B cell (primary cell): ENCODE data around the gene RCVRN. TPM values are rescaled to one million over a fixed set of nuclear protein-coding genes. Genes with fewer than 3 reads are reported as not detected.

Source experiments
- ATAC-seq: fragments of 200-7000 bp; cut with Tn5 transposase; one replicate; pipeline ENCODE4 v1.10.0; 2021; ENCODE audit warnings: low read depth, mild to moderate bottlenecking, moderate number of reproducible peaks, moderate library complexity
- CTCF ChIA-PET: fragments of 350-600 bp; sonication (Branson Sonifier 250); formaldehyde crosslinking; loops from one replicate; lab custom pipeline; 2021; ENCODE audit warnings: antibody characterized with exemption, inconsistent platforms; lab: Charles Lee
- POLR2A ChIA-PET: fragments of 350-600 bp; sonication (Branson Sonifier 250); formaldehyde crosslinking; loops from one replicate; lab custom pipeline; 2021; ENCODE audit warnings: antibody characterized with exemption; lab: Charles Lee
- DNase-seq: peaks from one replicate; pipeline ENCODE4 v3.0.0; 2013
- H2AFZ ChIP-seq: 2 replicates; pipeline ENCODE4 v1.6.1; 2012; ENCODE audit warnings: mild to moderate bottlenecking, low read depth, low read length; ENCODE audit not compliant: insufficient read depth, poor library complexity, severe bottlenecking
- H3K27ac ChIP-seq, 2 donors: 1 replicate in 1 of 2; 2 replicates in 1 of 2; pipeline ENCODE4 v1.5.1; 2012 to 2013; ENCODE audit warnings: low read length in 2 of 2, mild to moderate bottlenecking in 2 of 2, moderate library complexity in 1 of 2
- H3K27me3 ChIP-seq, 4 experiments: fragments of 200-600 bp in 1 of 4; sonication (generic) in 1 of 4; replicated peaks in 1 of 4; 1 replicate in 2 of 4; 2 replicates in 2 of 4; pipeline versions ENCODE4 v1.6.1 to v1.7.0; 2013 to 2016; ENCODE audit warnings: low read length in 3 of 4, mild to moderate bottlenecking in 2 of 4, mixed read lengths in 1 of 4, moderate library complexity in 1 of 4; ENCODE audit not compliant: insufficient read depth in 4 of 4, control insufficient read depth in 3 of 4; ENCODE audit errors: control extremely low read depth in 1 of 4
- H3K36me3 ChIP-seq, 2 experiments: replicated peaks in 1 of 2; 1 replicate in 1 of 2; 2 replicates in 1 of 2; pipeline versions ENCODE4 v1.6.1 to v1.7.1; 2013; ENCODE audit warnings: low read length in 1 of 2; ENCODE audit not compliant: insufficient read depth in 2 of 2, control insufficient read depth in 1 of 2; ENCODE audit errors: control extremely low read depth in 1 of 2, extremely low read depth in 1 of 2
- H3K4me1 ChIP-seq, 2 donors: fragments of 200-600 bp in 1 of 2; sonication (generic) in 1 of 2; 1 replicate in 1 of 2; 2 replicates in 1 of 2; pipeline versions ENCODE4 v1.5.1 to v1.6.1; 2013 to 2017; ENCODE audit warnings: low read length in 2 of 2; ENCODE audit not compliant: control insufficient read depth in 2 of 2, insufficient read depth in 2 of 2
- H3K4me2 ChIP-seq: replicated peaks from 2 replicates; pipeline ENCODE3; 2012; ENCODE audit warnings: mild to moderate bottlenecking, low read depth, low read length; ENCODE audit not compliant: poor library complexity, severe bottlenecking
- H3K4me3 ChIP-seq, 5 experiments: fragments of 200-600 bp in 1 of 5; sonication (generic) in 1 of 5; 1 replicate in 3 of 5; 2 replicates in 2 of 5; pipeline versions ENCODE4 v1.5.1 to v1.7.0; 2011 to 2016; ENCODE audit warnings: low read length in 4 of 5, mild to moderate bottlenecking in 4 of 5, low read depth in 2 of 5, control low read depth in 1 of 5, moderate library complexity in 1 of 5; ENCODE audit not compliant: insufficient read depth in 1 of 5; ENCODE audit errors: control extremely low read depth in 1 of 5, extremely low read depth in 1 of 5
- H3K79me2 ChIP-seq: fragments of 200-600 bp; sonication (generic); one replicate; pipeline ENCODE4 v1.6.0; 2016; ENCODE audit warnings: low read length; ENCODE audit not compliant: control insufficient read depth, insufficient read depth
- H3K9ac ChIP-seq: fragments of 200-600 bp; sonication (generic); 2 replicates; pipeline ENCODE4 v1.6.1; 2017; ENCODE audit warnings: mild to moderate bottlenecking, low read length, moderate library complexity
- H3K9me3 ChIP-seq, 3 donors: one replicate each; pipeline versions ENCODE4 v1.6.1 to v1.7.1; 2013; ENCODE audit warnings: low read length in 2 of 3; ENCODE audit not compliant: control insufficient read depth in 2 of 3, insufficient read depth in 1 of 3; ENCODE audit errors: control extremely low read depth in 1 of 3
- H4K20me1 ChIP-seq: 2 replicates; pipeline ENCODE4 v1.6.0; 2012; ENCODE audit warnings: mild to moderate bottlenecking, low read length; ENCODE audit not compliant: insufficient read depth, control insufficient read depth, poor library complexity, severe bottlenecking
- H3K27ac Mint-ChIP-seq: one replicate; pipeline ENCODE4 v1.8.0; 2021; ENCODE audit warnings: mixed read lengths
- H3K27me3 Mint-ChIP-seq: one replicate; pipeline ENCODE4 v1.8.0; 2021; ENCODE audit warnings: mixed read lengths
- H3K4me1 Mint-ChIP-seq: one replicate; pipeline ENCODE4 v1.8.0; 2021; ENCODE audit warnings: mixed read lengths
- H3K4me3 Mint-ChIP-seq: one replicate; pipeline ENCODE4 v1.8.0; 2021; ENCODE audit warnings: mixed read lengths
- H3K9me3 Mint-ChIP-seq: one replicate; pipeline ENCODE4 v1.8.0; 2022; ENCODE audit warnings: mixed read lengths; ENCODE audit not compliant: insufficient read depth
- EZH2 ChIP-seq: IDR thresholded peaks from 2 replicates; pipeline ENCODE4 v1.6.1; 2012; ENCODE audit warnings: borderline replicate concordance, low read depth, mild to moderate bottlenecking, moderate library complexity, low read length; ENCODE audit not compliant: insufficient read depth, poor library complexity, severe bottlenecking
- WGBS: methylation state at CpG from one replicate; pipeline ENCODE4 v1.1.5; 2013; ENCODE audit warnings: missing lambda C conversion rate; ENCODE audit not compliant: insufficient coverage; 5-methylcytosine and 5-hydroxymethylcytosine counted together
- intact Hi-C: fragments of 100-400 bp; cut with micrococcal nuclease; formaldehyde crosslinking; loops from one replicate; pipeline ENCODE4 v1.10.0; 2022
- polyA plus RNA-seq: library from polyadenylated mRNA; depleted of rRNA; stranded (reverse); fragments of >200 nt; gene quantifications from 2 replicates; pipeline ENCODE4 v1.2.3, GENCODE V29; 2012
- total RNA-seq, 2 donors: library from RNA; stranded (reverse); fragments of 120-200 nt in 1 of 2; gene quantifications; 1 replicate in 1 of 2; 2 replicates in 1 of 2; pipeline versions ENCODE4 v1.2.3 to v1.2.4, GENCODE V29; 2013 to 2022
- TF ChIP-seq, protein P1 (sequence below): fragments of 200-600 bp; IDR thresholded peaks from one replicate; pipeline ENCODE4 v1.8.0; 2022; ENCODE audit warnings: antibody characterized with exemption, mild to moderate bottlenecking

The RCVRN gene
- total and polyA plus RNA-seq, 2 donors (not counting 1 experiment from before 2014, with no cell fraction given) = 0.16 TPM; not detected in 1

DNA sequence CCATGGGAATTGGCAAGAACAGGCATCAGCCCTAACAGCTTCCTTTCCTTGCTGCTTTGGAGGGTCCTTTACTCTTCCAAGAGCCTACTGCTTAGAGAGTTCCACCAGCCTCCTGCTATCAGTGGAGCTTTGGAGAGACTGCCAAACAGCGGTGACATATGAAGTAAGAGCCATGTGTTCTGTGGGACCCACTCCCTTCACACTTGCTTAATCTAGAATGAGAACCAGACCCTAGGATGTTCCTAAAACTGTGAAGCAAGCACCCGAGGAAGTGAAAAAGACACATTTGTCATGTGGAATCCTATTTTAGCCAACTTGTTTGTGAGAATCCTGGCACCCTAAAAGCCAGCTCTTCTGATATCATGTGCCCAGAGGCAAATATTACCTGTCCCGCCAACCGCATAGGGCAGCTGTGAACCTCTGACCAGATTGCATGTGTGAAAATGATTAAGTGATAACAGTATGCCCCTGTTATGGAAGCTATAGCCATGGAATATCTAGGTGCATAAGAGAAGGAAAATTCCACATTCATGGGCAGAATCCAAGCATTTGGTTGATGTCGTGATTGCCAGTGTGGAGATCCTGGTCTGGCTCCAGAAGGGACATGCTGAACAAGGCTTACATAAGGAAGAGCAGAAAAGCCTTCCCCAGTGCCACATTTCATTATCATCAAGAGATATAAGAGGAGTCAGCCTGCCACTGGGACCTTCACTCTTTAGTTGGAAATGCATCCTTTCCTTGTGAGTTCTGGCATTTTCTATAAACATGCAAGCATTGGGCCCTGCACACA is 18.7 kb downstream of the RCVRN start:
- Histone ChIP-seq H3K9ac (no peak overlapping the region), H3K36me3 (no peaks in the 10 kb centered on the region), H3K4me3 (no peak overlapping the region), H3K4me1 (no peaks in the 10 kb centered on the region), H3K4me2 (no peak overlapping the region), H3K27ac (no peak overlapping the region), H2AFZ (no peak overlapping the region), H3K9me3 (peaks cover 2 to 19% (median 6%) of the 10 kb centered on the region in 3 donors), H3K79me2 (no peaks in the 10 kb centered on the region), H4K20me1 (no peaks in the 10 kb centered on the region), H3K27me3 (peaks cover 0 to 2% (median 0%) of the 10 kb centered on the region in 4 experiments)
- H3K27me3 Mint-ChIP-seq = peaks cover 4% of the 10 kb centered on the region
- H3K4me1 Mint-ChIP-seq = no peaks in the 10 kb centered on the region
- DNase-seq (no peak), ATAC-seq (no peak)
- H3K9me3 Mint-ChIP-seq = peaks cover 5% of the 10 kb centered on the region
- ChIA-PET POLR2A (no interaction called here), CTCF (no interaction called here)
- TF ChIP-seq, protein P1, sequence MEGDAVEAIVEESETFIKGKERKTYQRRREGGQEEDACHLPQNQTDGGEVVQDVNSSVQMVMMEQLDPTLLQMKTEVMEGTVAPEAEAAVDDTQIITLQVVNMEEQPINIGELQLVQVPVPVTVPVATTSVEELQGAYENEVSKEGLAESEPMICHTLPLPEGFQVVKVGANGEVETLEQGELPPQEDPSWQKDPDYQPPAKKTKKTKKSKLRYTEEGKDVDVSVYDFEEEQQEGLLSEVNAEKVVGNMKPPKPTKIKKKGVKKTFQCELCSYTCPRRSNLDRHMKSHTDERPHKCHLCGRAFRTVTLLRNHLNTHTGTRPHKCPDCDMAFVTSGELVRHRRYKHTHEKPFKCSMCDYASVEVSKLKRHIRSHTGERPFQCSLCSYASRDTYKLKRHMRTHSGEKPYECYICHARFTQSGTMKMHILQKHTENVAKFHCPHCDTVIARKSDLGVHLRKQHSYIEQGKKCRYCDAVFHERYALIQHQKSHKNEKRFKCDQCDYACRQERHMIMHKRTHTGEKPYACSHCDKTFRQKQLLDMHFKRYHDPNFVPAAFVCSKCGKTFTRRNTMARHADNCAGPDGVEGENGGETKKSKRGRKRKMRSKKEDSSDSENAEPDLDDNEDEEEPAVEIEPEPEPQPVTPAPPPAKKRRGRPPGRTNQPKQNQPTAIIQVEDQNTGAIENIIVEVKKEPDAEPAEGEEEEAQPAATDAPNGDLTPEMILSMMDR = no peak
- no peak for TF ChIP-seq EZH2
- WGBS = 95% methylated on average over 4 of the region's 5 CpGs
- no peak overlapping the region for H3K4me3 Mint-ChIP-seq
- H3K27ac Mint-ChIP-seq = no peak overlapping the region
- intact Hi-C loops = no loop called here

DNA sequence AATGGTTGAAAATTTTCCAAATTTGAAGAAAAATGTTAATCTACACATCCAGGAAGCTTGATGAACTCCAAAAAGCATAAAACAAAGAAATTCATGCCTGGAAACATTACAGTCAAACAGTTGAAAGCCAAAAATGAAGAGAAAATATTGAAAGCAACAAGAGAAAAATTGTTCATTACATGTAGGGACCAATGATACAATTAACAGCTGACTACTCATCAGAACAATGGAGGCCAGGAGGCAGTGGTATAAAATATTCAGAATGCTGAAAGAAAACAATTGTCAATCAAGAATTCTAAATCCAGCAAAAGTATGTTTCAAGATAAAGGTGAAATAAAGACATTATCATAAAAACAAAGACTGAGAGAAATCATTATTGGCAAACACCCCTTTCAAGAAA is 21.6 kb downstream of the RCVRN start:
- Histone ChIP-seq H3K9ac (no peak overlapping the region), H3K27ac (no peak overlapping the region), H3K4me3 (no peak overlapping the region), H3K4me1 (no peaks in the 10 kb centered on the region), H3K36me3 (no peaks in the 10 kb centered on the region), H3K27me3 (no peaks in the 10 kb centered on the region), H3K4me2 (no peak overlapping the region), H4K20me1 (no peaks in the 10 kb centered on the region), H2AFZ (no peak overlapping the region), H3K9me3 (peaks cover 2 to 19% (median 7%) of the 10 kb centered on the region in 3 donors), H3K79me2 (no peaks in the 10 kb centered on the region)
- Mint-ChIP-seq H3K27ac (no peak overlapping the region), H3K4me3 (no peak overlapping the region), H3K9me3 (peaks cover 5% of the 10 kb centered on the region), H3K4me1 (no peaks in the 10 kb centered on the region), H3K27me3 (peaks cover 4% of the 10 kb centered on the region)
- CTCF ChIA-PET = no interaction called here
- TF ChIP-seq, protein P1 = no peak
- no peak for TF ChIP-seq EZH2
- DNase-seq (no peak), ATAC-seq (no peak)
- POLR2A ChIA-PET = no interaction called here
- intact Hi-C loops = no loop called here
